ENCODE data around the gene STOML1. TPM values are rescaled to one million over a fixed set of nuclear protein-coding genes. Genes with fewer than 3 reads are reported as not detected.
A peak's percentile ranks its signal among the peaks of the same experiment; 100 is the strongest.

STOML1 gene
- total and polyA plus RNA-seq, 10 donors, result 8.2 to 15.2 (median 10.0) TPM

- H3K4me3 ChIP-seq, result peak overlapping the region in 1 of 8 donors; percentile 11
- H3K4me1 ChIP-seq, result peaks cover 40 to 98% (median 90%) of the 10 kb centered on the region in 6 donors
- TF ChIP-seq, protein P1, sequence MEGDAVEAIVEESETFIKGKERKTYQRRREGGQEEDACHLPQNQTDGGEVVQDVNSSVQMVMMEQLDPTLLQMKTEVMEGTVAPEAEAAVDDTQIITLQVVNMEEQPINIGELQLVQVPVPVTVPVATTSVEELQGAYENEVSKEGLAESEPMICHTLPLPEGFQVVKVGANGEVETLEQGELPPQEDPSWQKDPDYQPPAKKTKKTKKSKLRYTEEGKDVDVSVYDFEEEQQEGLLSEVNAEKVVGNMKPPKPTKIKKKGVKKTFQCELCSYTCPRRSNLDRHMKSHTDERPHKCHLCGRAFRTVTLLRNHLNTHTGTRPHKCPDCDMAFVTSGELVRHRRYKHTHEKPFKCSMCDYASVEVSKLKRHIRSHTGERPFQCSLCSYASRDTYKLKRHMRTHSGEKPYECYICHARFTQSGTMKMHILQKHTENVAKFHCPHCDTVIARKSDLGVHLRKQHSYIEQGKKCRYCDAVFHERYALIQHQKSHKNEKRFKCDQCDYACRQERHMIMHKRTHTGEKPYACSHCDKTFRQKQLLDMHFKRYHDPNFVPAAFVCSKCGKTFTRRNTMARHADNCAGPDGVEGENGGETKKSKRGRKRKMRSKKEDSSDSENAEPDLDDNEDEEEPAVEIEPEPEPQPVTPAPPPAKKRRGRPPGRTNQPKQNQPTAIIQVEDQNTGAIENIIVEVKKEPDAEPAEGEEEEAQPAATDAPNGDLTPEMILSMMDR (IDR thresholded peaks at IDR 0.05 in 8 of 11, conservative IDR thresholded peaks at IDR 0.05 in 3 of 11), result no peak
- no peak for TF ChIP-seq POLR2AphosphoS5 (IDR thresholded peaks at IDR 0.05)
- TF ChIP-seq POLR2A (IDR thresholded peaks at IDR 0.05), result no peak
- no peaks in the 10 kb centered on the region for H3K27me3 ChIP-seq (replicated peaks in 1 of 7)
- peak overlapping the region; percentile 28 to 86 (median 67) for H3K27ac ChIP-seq
- H3K36me3 ChIP-seq, result peaks cover 0 to 79% (median 29%) of the 10 kb centered on the region in 6 donors
- DNase-seq, result no peak
- intact Hi-C loops (cut with DNase I; ENCODE audit: low total_unique reads), result no loop called here
- 56 to 71% (median 63%) methylated on average over 11 of the region's 11 CpGs for WGBS, 5 donors
- peaks cover 0 to 9% (median 0%) of the 10 kb centered on the region in 8 donors for H3K9me3 ChIP-seq
Observed at GRCh38 chr15:74006774-74007639, 14.9 kb upstream of the STOML1 start.

GRCh38 chr15:73997986-73998385, 5.9 kb upstream of the STOML1 start:
- no peak for DNase-seq
- Histone ChIP-seq H3K4me1 (peaks cover 67 to 95% (median 87%) of the 10 kb centered on the region in 6 donors), H3K4me3 (peak overlapping the region in 6 of 8 donors; percentile 67 to 92 (median 80)), H3K36me3 (peaks cover 0 to 54% (median 23%) of the 10 kb centered on the region in 6 donors), H3K9me3 (no peaks in the 10 kb centered on the region), H3K27ac (peak overlapping the region in 6 of 8 donors; percentile 85 to 98 (median 96)), H3K27me3 (replicated peaks in 1 of 7) (no peaks in the 10 kb centered on the region)
- 91 to 97% (median 94%) methylated on average over 4 to 27 of the region's 27 CpGs for WGBS, 5 donors
- TF ChIP-seq POLR2AphosphoS5 (IDR thresholded peaks at IDR 0.05) (no peak), POLR2A (IDR thresholded peaks at IDR 0.05) (no peak)
- TF ChIP-seq, protein P1 (IDR thresholded peaks at IDR 0.05 in 8 of 11, conservative IDR thresholded peaks at IDR 0.05 in 3 of 11), result no peak
- intact Hi-C loops (cut with DNase I; ENCODE audit: low total_unique reads), result no loop called here

DNA sequence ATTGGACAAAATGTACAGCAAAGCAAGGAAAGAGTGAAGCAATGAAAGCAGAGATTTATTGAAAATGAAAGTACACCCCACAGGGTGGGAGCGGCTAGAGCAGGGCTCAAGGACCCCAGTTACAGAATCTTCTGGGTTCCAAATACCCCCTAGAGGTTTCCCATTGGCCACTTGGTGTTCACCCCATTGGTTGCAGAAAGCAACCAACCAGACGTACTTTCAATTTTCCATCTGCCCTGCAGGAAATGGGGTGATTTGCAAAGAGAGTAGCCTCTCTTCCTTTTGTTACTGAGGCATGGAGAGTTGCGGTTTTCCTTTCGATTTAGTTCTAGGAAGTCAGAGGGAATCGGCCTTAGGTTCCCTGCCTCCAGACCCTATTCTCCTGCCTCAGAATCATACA, 4.8 kb upstream of the STOML1 start:
- Histone ChIP-seq H3K36me3 (peaks cover 0 to 44% (median 18%) of the 10 kb centered on the region in 6 donors), H3K27ac (peak overlapping the region; percentile 85 to 98 (median 94)), H3K9me3 (no peaks in the 10 kb centered on the region), H3K4me1 (peaks cover 74 to 93% (median 88%) of the 10 kb centered on the region in 6 donors), H3K27me3 (replicated peaks in 1 of 7) (no peaks in the 10 kb centered on the region), H3K4me3 (peak overlapping the region; percentile 67 to 92 (median 80))
- intact Hi-C loops (cut with DNase I; ENCODE audit: low total_unique reads), result no loop called here
- no peak for DNase-seq
- WGBS, 5 donors, result 0 to 2% (median 1%) methylated on average over 5 of the region's 5 CpGs
- no peak for TF ChIP-seq POLR2AphosphoS5 (IDR thresholded peaks at IDR 0.05)
- TF ChIP-seq, protein P1 (IDR thresholded peaks at IDR 0.05 in 8 of 11, conservative IDR thresholded peaks at IDR 0.05 in 3 of 11), result peak in 3 of 11 experiments; percentile 23 to 37 (median 32)

GRCh38 chr15:73996267-73996666, 4.2 kb upstream of the STOML1 start:
- intact Hi-C loops (cut with DNase I; ENCODE audit: low total_unique reads), result no loop called here
- Histone ChIP-seq H3K27me3 (replicated peaks in 1 of 7) (no peaks in the 10 kb centered on the region), H3K36me3 (peaks cover 0 to 37% (median 18%) of the 10 kb centered on the region in 6 donors), H3K4me1 (peaks cover 72 to 93% (median 87%) of the 10 kb centered on the region in 6 donors), H3K9me3 (no peaks in the 10 kb centered on the region), H3K27ac (peak overlapping the region; percentile 85 to 98 (median 94)), H3K4me3 (peak overlapping the region; percentile 67 to 92 (median 80))
- WGBS, 5 donors, result 45 to 51% (median 50%) methylated on average over 2 of the region's 2 CpGs
- no peak for DNase-seq
- TF ChIP-seq POLR2A (IDR thresholded peaks at IDR 0.05), result no peak
- TF ChIP-seq, protein P1 (IDR thresholded peaks at IDR 0.05 in 8 of 11, conservative IDR thresholded peaks at IDR 0.05 in 3 of 11), result no peak
- no peak for TF ChIP-seq POLR2AphosphoS5 (IDR thresholded peaks at IDR 0.05)

Data from spleen (tissue), 11 donors.